GM12891 (cell line): Measurements from ENCODE around the gene GCC2.
"Not testable (repeated sequence)": the region's sequence is repeated elsewhere in the genome, so short reads cannot be mapped to it uniquely, and the experiment has no call there.

Source experiments
- POLR2A ChIP-seq: IDR thresholded peaks from 2 replicates; pipeline ENCODE4 v1.6.1; 2011; ENCODE audit warnings: low read depth, low read length, control low read depth
- POLR2AphosphoS5 ChIP-seq: IDR thresholded peaks from 2 replicates; pipeline ENCODE4 v1.6.1; 2011; ENCODE audit warnings: low read depth, low read length, control low read depth
- POU2F2 ChIP-seq: IDR thresholded peaks from 2 replicates; pipeline ENCODE4 v1.6.1; 2011; ENCODE audit warnings: low read depth, mild to moderate bottlenecking, control low read depth, low read length, moderate library complexity
- TAF1 ChIP-seq: IDR thresholded peaks from 2 replicates; pipeline ENCODE4 v1.6.1; 2011; ENCODE audit warnings: low read depth, low read length, control low read depth

GRCh38 chr2:108524688-108525087, 75.7 kb downstream of the GCC2 start:
- TF ChIP-seq POLR2A, POLR2AphosphoS5, TAF1, POU2F2: not testable (repeated sequence)
